H1 (cell line): ENCODE measurements around the gene MARCHF9. TPM values are rescaled to one million over a fixed set of nuclear protein-coding genes. Genes with fewer than 3 reads are reported as not detected.
A peak's percentile ranks its signal among the peaks of the same experiment; 100 is the strongest.

Source experiments
- CTCF ChIA-PET: fragments of 300-600 bp; sonication (Branson Sonifier 250); formaldehyde crosslinking; loops from one replicate; lab custom pipeline; 2021; ENCODE audit not compliant: partially characterized antibody; lab: Charles Lee
- POLR2A ChIA-PET: fragments of 300-600 bp; sonication (Branson Sonifier 250); formaldehyde crosslinking; loops from one replicate; lab custom pipeline; 2021; ENCODE audit warnings: inconsistent platforms; ENCODE audit not compliant: partially characterized antibody; lab: Charles Lee
- DNase-seq, 2 experiments: peaks; one replicate each; pipeline versions ENCODE4 v3.0.0 to v3.0.0-alpha.2; 2010 to 2022; ENCODE audit warnings: low spot score in 2 of 2, low read depth in 1 of 2, mixed read lengths in 1 of 2
- FAIRE-seq: peaks from 2 replicates; lab custom pipeline; 2011; peaks lifted over from hg19 to GRCh38; lab: Jason Lieb, UNC
- H2AFZ ChIP-seq: 2 replicates; pipeline ENCODE4 v1.8.1; 2012; ENCODE audit warnings: low read length, inconsistent platforms
- H2AK5ac ChIP-seq: 2 replicates; pipeline ENCODE4 v1.6.1; 2013; ENCODE audit warnings: low read depth, low read length
- H2BK120ac ChIP-seq: replicated peaks from 2 replicates; pipeline ENCODE3; 2013; ENCODE audit warnings: low read depth, low read length, inconsistent platforms
- H2BK12ac ChIP-seq: 2 replicates; pipeline ENCODE4 v1.6.1; 2013; ENCODE audit warnings: low read depth, low read length
- H2BK15ac ChIP-seq: 2 replicates; pipeline ENCODE4 v1.6.1; 2013; ENCODE audit warnings: low read length
- H2BK20ac ChIP-seq: 2 replicates; pipeline ENCODE4 v1.6.1; 2013; ENCODE audit warnings: low read length
- H2BK5ac ChIP-seq: 2 replicates; pipeline ENCODE4 v1.6.1; 2013; ENCODE audit warnings: low read depth, low read length
- H3K14ac ChIP-seq: 2 replicates; pipeline ENCODE4 v1.6.1; 2013; ENCODE audit warnings: inconsistent platforms; ENCODE audit not compliant: insufficient read length
- H3K18ac ChIP-seq: 2 replicates; pipeline ENCODE4 v1.6.1; 2013; ENCODE audit warnings: low read length; ENCODE audit errors: extremely low read depth
- H3K23ac ChIP-seq: 2 replicates; pipeline ENCODE4 v1.6.1; 2013; ENCODE audit warnings: inconsistent platforms; ENCODE audit not compliant: insufficient read length
- H3K23me2 ChIP-seq: 2 replicates; pipeline ENCODE4 v1.6.1; 2013; ENCODE audit warnings: low read depth, low read length
- H3K27ac ChIP-seq: 2 replicates; pipeline ENCODE4 v1.6.1; 2011; ENCODE audit warnings: low read depth, low read length, inconsistent platforms
- H3K27me3 ChIP-seq, 4 experiments: replicated peaks in 1 of 4; 1 replicate in 1 of 4; 2 replicates in 3 of 4; pipeline versions ENCODE4 v1.6.1 to v1.8.1; 2011 to 2013; ENCODE audit warnings: low read length in 3 of 4, mild to moderate bottlenecking in 3 of 4, inconsistent platforms in 2 of 4, mixed read lengths in 2 of 4, moderate library complexity in 1 of 4; ENCODE audit not compliant: control insufficient read depth in 3 of 4, insufficient read depth in 3 of 4; ENCODE audit errors: extremely low read depth in 1 of 4
- H3K36me3 ChIP-seq, 4 experiments: 2 replicates each; pipeline versions ENCODE4 v1.6.1 to v1.8.1; 2011 to 2013; ENCODE audit warnings: mild to moderate bottlenecking in 4 of 4, low read length in 3 of 4, moderate library complexity in 2 of 4, control low read depth in 1 of 4, inconsistent platforms in 1 of 4; ENCODE audit not compliant: insufficient read depth in 4 of 4, control insufficient read depth in 2 of 4
- H3K4ac ChIP-seq: replicated peaks from 2 replicates; pipeline ENCODE3; 2013; ENCODE audit warnings: low read length, low read depth, mixed read lengths, inconsistent platforms; ENCODE audit not compliant: insufficient read length
- H3K4me1 ChIP-seq, 4 experiments: replicated peaks in 1 of 4; 1 replicate in 1 of 4; 2 replicates in 3 of 4; pipeline versions ENCODE4 v1.6.1 to v1.8.1; 2011 to 2013; ENCODE audit warnings: low read length in 3 of 4, inconsistent platforms in 2 of 4, mixed read lengths in 1 of 4; ENCODE audit not compliant: insufficient read depth in 4 of 4, control insufficient read depth in 3 of 4
- H3K4me2 ChIP-seq, 2 experiments: 2 replicates each; pipeline versions ENCODE4 v1.6.1 to v1.8.1; 2011 to 2013; ENCODE audit warnings: low read depth in 2 of 2, low read length in 2 of 2, control low read depth in 1 of 2, inconsistent platforms in 1 of 2, mild to moderate bottlenecking in 1 of 2; ENCODE audit not compliant: insufficient read depth in 1 of 2
- H3K4me3 ChIP-seq, 4 experiments: fragments of 200-600, 300-600 bp in 1 of 4; sonication (generic), shearing (Covaris generic), sonication (Bioruptor Twin) in 1 of 4; 2 replicates each; pipeline versions ENCODE4 v1.5.1 to v1.8.1; 2011 to 2016; ENCODE audit warnings: low read length in 4 of 4, low read depth in 3 of 4, control low read depth in 2 of 4, inconsistent platforms in 2 of 4, mild to moderate bottlenecking in 2 of 4, mixed read lengths in 1 of 4, moderate library complexity in 1 of 4; ENCODE audit not compliant: insufficient read depth in 2 of 4; ENCODE audit errors: extremely low read depth in 1 of 4
- H3K56ac ChIP-seq: replicated peaks from 2 replicates; pipeline ENCODE3; 2013; ENCODE audit warnings: low read depth, mild to moderate bottlenecking, mixed read lengths, low read length, inconsistent platforms; ENCODE audit not compliant: insufficient read length
- H3K79me1 ChIP-seq: 2 replicates; pipeline ENCODE4 v1.6.1; 2013; ENCODE audit warnings: low read depth, low read length, control low read depth
- H3K79me2 ChIP-seq, 2 experiments: 2 replicates each; pipeline versions ENCODE4 v1.6.1 to v1.8.1; 2012 to 2013; ENCODE audit warnings: low read length in 2 of 2, mild to moderate bottlenecking in 2 of 2, inconsistent platforms in 1 of 2; ENCODE audit not compliant: insufficient read depth in 2 of 2, control insufficient read depth in 1 of 2
- H3K9ac ChIP-seq, 4 experiments: replicated peaks in 1 of 4; 1 replicate in 1 of 4; 2 replicates in 3 of 4; pipeline versions ENCODE4 v1.6.1 to v1.8.1; 2011 to 2013; ENCODE audit warnings: low read depth in 3 of 4, low read length in 3 of 4, control low read depth in 2 of 4, mild to moderate bottlenecking in 2 of 4, moderate library complexity in 2 of 4, inconsistent platforms in 1 of 4; ENCODE audit errors: extremely low read depth in 1 of 4
- H3K9me3 ChIP-seq, 2 experiments: 2 replicates each; pipeline versions ENCODE4 v1.6.1 to v1.8.1; 2012 to 2013; ENCODE audit warnings: mild to moderate bottlenecking in 2 of 2, moderate library complexity in 2 of 2, control low read depth in 1 of 2, inconsistent platforms in 1 of 2, low read depth in 1 of 2, low read length in 1 of 2, mixed read lengths in 1 of 2; ENCODE audit not compliant: insufficient read depth in 2 of 2
- H4K20me1 ChIP-seq, 2 experiments: replicated peaks in 1 of 2; 2 replicates each; pipeline versions ENCODE3 to v1.8.1; 2011 to 2013; ENCODE audit warnings: inconsistent platforms in 2 of 2, low read length in 2 of 2, mild to moderate bottlenecking in 1 of 2; ENCODE audit not compliant: insufficient read depth in 2 of 2, control insufficient read depth in 1 of 2
- H4K5ac ChIP-seq: 2 replicates; pipeline ENCODE4 v1.6.1; 2013; ENCODE audit warnings: low read length, low read depth, mixed read lengths, inconsistent platforms; ENCODE audit not compliant: insufficient read length
- H4K8ac ChIP-seq: 2 replicates; pipeline ENCODE4 v1.8.0; 2013; ENCODE audit warnings: mild to moderate bottlenecking, moderate library complexity, low read length, inconsistent platforms; ENCODE audit not compliant: insufficient read depth; ENCODE audit errors: extremely low read depth
- H4K91ac ChIP-seq: replicated peaks from 2 replicates; pipeline ENCODE3; 2013; ENCODE audit warnings: low read length, mixed read lengths, inconsistent platforms; ENCODE audit not compliant: insufficient read length
- CREB1 ChIP-seq: IDR thresholded peaks from 2 replicates; pipeline ENCODE4 v1.6.1; 2012; ENCODE audit warnings: inconsistent platforms
- EP300 ChIP-seq, 2 experiments: IDR thresholded peaks; 1 replicate in 1 of 2; 2 replicates in 1 of 2; pipeline ENCODE4 v1.6.1; 2011 to 2012; ENCODE audit warnings: low read depth in 2 of 2, low read length in 2 of 2, mild to moderate bottlenecking in 2 of 2, borderline replicate concordance in 1 of 2, inconsistent platforms in 1 of 2, moderate library complexity in 1 of 2
- FOSL1 ChIP-seq: IDR thresholded peaks from 2 replicates; pipeline ENCODE4 v1.6.1; 2011; ENCODE audit warnings: mild to moderate bottlenecking, low read depth, low read length, moderate library complexity; ENCODE audit not compliant: insufficient read depth
- POLR2A ChIP-seq, 2 experiments: IDR thresholded peaks; 1 replicate in 1 of 2; 2 replicates in 1 of 2; pipeline ENCODE4 v1.6.1; 2011; ENCODE audit warnings: low read depth in 2 of 2, low read length in 2 of 2, mild to moderate bottlenecking in 2 of 2; ENCODE audit errors: control extremely low read depth in 1 of 2
- RAD21 ChIP-seq, 2 experiments: IDR thresholded peaks in 1 of 2; conservative IDR thresholded peaks in 1 of 2; 2 replicates each; pipeline ENCODE4 v1.6.1; 2011; ENCODE audit warnings: low read depth in 2 of 2, low read length in 2 of 2, improper control_type of control experiment in 1 of 2, inconsistent platforms in 1 of 2, mild to moderate bottlenecking in 1 of 2, moderate library complexity in 1 of 2
- RNF2 ChIP-seq: fragments of 200-900, 300-1000 bp; sonication (generic); IDR thresholded peaks from 2 replicates; pipeline ENCODE4 v1.7.1; 2016; ENCODE audit warnings: borderline replicate concordance, low read depth, mild to moderate bottlenecking, antibody characterized with exemption, low read length; ENCODE audit not compliant: poor library complexity, severe bottlenecking; ENCODE audit errors: missing control alignments
- SIX5 ChIP-seq: IDR thresholded peaks from 2 replicates; pipeline ENCODE4 v1.6.1; 2011; ENCODE audit warnings: mild to moderate bottlenecking, low read depth, low read length
- TEAD4 ChIP-seq: IDR thresholded peaks from 2 replicates; pipeline ENCODE4 v1.6.1; 2012; ENCODE audit warnings: low read depth, low read length, inconsistent platforms, mixed read lengths
- ZNF274 ChIP-seq: IDR thresholded peaks from 2 replicates; pipeline ENCODE4 v1.7.0; 2012; ENCODE audit warnings: low read length, borderline replicate concordance; ENCODE audit errors: extremely low read depth
- WGBS, 2 experiments: shearing (Covaris generic) in 1 of 2; methylation state at CpG; one replicate each; pipeline versions ENCODE4 v1.1.6 to v1.1.7; 2013 to 2015; ENCODE audit warnings: low lambda C conversion rate in 2 of 2, mixed read lengths in 2 of 2, inconsistent platforms in 1 of 2, low coverage in 1 of 2, missing lambda C conversion rate in 1 of 2; ENCODE audit not compliant: insufficient replicate concordance in 2 of 2, insufficient coverage in 1 of 2, insufficient read length in 1 of 2; ENCODE audit errors: extremely low coverage in 1 of 2, missing lambda C conversion rate in 1 of 2; 5-methylcytosine and 5-hydroxymethylcytosine counted together
- polyA plus RNA-seq, 7 experiments: library from polyadenylated mRNA; depleted of rRNA in 3 of 7; stranded (reverse) in 5 of 7; unstranded in 2 of 7; fragments of >200 nt in 5 of 7; fragments of 200-250 nt in 2 of 7; gene quantifications; 1 replicate in 5 of 7; 2 replicates in 1 of 7; 4 replicates in 1 of 7; pipeline versions ENCODE4 v1.2.1 to v1.2.3, GENCODE V29; 2011 to 2013; ENCODE audit warnings: missing spikeins in 2 of 7, mixed read lengths in 2 of 7
- total RNA-seq: library from RNA; stranded (reverse); fragmentation: NEBNext Ultra II Directional; extraction: Animal tissue kit (Norgen Biotek cat#: 25700); gene quantifications from 2 replicates; pipeline ENCODE4 v1.2.1, GENCODE V29; 2021
- TF ChIP-seq, protein P1 (sequence below): IDR thresholded peaks from 2 replicates; pipeline ENCODE4 v1.6.1; 2012; ENCODE audit warnings: low read length, inconsistent platforms

MARCHF9 gene
- total and polyA plus RNA-seq, 2 of the 8 experiments (the other 6 are each of a cell fraction or from before 2014, with no cell fraction given), result 6.4 to 7.8 TPM

DNA sequence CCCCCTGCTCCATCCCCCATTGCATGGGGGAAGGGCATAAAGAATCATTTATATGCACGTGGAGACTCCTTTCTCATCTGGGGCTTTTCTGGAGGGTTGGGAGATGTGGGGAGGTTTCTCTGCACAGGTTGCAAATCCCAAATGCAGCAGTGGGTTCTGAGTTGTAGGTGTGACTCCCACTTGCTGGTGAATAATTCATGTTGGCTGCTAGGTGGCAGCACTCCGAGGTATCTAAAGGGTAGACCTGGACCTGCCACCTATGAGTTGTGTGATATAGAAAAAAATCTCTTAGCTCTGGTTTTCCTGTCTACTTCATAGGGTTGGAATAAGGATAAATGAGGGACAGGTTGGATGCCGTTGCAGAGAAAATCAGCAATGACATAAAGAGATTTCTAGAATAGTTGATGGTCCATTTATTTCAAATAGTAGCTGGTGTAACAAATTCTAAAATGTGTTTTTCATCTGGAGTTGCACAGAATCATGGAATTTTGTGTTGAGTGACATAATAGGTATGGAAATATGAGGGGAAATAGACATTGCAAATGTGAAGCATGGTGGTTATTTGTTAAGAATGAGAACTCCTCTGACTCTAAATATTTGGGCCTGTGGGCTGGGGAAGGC is 4.6 kb downstream of the MARCHF9 start:
- H3K23ac ChIP-seq, result no peak overlapping the region
- H2BK20ac ChIP-seq, result no peak overlapping the region
- H3K23me2 ChIP-seq, result peaks cover 6% of the 10 kb centered on the region
- peaks cover 0 to 4% (median 0%) of the 10 kb centered on the region in 4 experiments; a peak in 2 of 8 replicates for H3K36me3 ChIP-seq
- no peaks in the 10 kb centered on the region for H3K79me2 ChIP-seq
- no peak overlapping the region for H3K18ac ChIP-seq
- H3K4ac ChIP-seq, result no peak overlapping the region
- H2AK5ac ChIP-seq, result no peak overlapping the region
- no peak overlapping the region for H2BK12ac ChIP-seq
- peaks cover 3 to 15% of the 10 kb centered on the region in 2 experiments for H4K20me1 ChIP-seq
- peaks cover 12 to 41% (median 33%) of the 10 kb centered on the region in 4 experiments for H3K27me3 ChIP-seq
- no peak overlapping the region for H4K91ac ChIP-seq
- no peak overlapping the region for H3K56ac ChIP-seq
- H3K79me1 ChIP-seq, result no peaks in the 10 kb centered on the region
- H3K4me2 ChIP-seq, result no peak overlapping the region
- no peak overlapping the region for H3K27ac ChIP-seq
- H3K4me1 ChIP-seq, result peaks cover 0 to 9% (median 6%) of the 10 kb centered on the region in 4 experiments; a peak in 6 of 7 replicates
- no peaks in the 10 kb centered on the region for H3K9me3 ChIP-seq
- FAIRE-seq, result peak; percentile 45
- H3K14ac ChIP-seq, result no peak overlapping the region
- H4K8ac ChIP-seq, result no peak overlapping the region
- H2BK15ac ChIP-seq, result no peak overlapping the region
- H2AFZ ChIP-seq, result no peak overlapping the region
- POLR2A ChIA-PET, result interaction anchor here (0.6 to 5.4 kb wide), 10 partner anchors 8 to 154 kb away, joined by 3 to 21 read pairs (median 3); partner anchors contain the start of genes AGAP2, EEF1AKMT3, METTL1 and TSPAN31
- H4K5ac ChIP-seq, result no peak overlapping the region
- no peak overlapping the region for H3K9ac ChIP-seq
- no peak overlapping the region for H2BK5ac ChIP-seq
- no peak overlapping the region for H3K4me3 ChIP-seq
- CTCF ChIA-PET, result interaction anchor here (0.8 to 3.9 kb wide), 20 partner anchors 9 to 1502 kb away, joined by 3 to 28 read pairs (median 5); partner anchors contain the start of genes ANKRD52, CYP27B1, EEF1AKMT3 and METTL1
- no peak for DNase-seq
- 37% methylated on average over 3 of the region's 3 CpGs; no CpG with 5 or more reads in 1 of the 2 experiments for WGBS, 2 experiments
- no peak overlapping the region for H2BK120ac ChIP-seq
- TF ChIP-seq CREB1 (no peak), POLR2A (IDR thresholded peaks at IDR 0.05; ENCODE audit: control extremely low read depth in 1 of 2, low read depth in 2 of 2, low read length in 2 of 2) (no peak), TEAD4 (no peak), SIX5 (no peak), FOSL1 (no peak), ZNF274 (no peak), RNF2 (no peak), RAD21 (IDR thresholded peaks at IDR 0.05 in 1 of 2, conservative IDR thresholded peaks at IDR 0.05 in 1 of 2; ENCODE audit: low read depth in 2 of 2, low read length in 2 of 2) (peak in 1 of 2 experiments; percentile 7; a peak in 1 of 4 replicates), EP300 (IDR thresholded peaks at IDR 0.05; ENCODE audit: borderline replicate concordance in 1 of 2, low read depth in 2 of 2, low read length in 2 of 2) (no peak)
- TF ChIP-seq, protein P1, sequence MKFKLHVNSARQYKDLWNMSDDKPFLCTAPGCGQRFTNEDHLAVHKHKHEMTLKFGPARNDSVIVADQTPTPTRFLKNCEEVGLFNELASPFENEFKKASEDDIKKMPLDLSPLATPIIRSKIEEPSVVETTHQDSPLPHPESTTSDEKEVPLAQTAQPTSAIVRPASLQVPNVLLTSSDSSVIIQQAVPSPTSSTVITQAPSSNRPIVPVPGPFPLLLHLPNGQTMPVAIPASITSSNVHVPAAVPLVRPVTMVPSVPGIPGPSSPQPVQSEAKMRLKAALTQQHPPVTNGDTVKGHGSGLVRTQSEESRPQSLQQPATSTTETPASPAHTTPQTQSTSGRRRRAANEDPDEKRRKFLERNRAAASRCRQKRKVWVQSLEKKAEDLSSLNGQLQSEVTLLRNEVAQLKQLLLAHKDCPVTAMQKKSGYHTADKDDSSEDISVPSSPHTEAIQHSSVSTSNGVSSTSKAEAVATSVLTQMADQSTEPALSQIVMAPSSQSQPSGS, result no peak
